Measurements from ENCODE around the gene MICALL2.

The MICALL2 gene

DNA sequence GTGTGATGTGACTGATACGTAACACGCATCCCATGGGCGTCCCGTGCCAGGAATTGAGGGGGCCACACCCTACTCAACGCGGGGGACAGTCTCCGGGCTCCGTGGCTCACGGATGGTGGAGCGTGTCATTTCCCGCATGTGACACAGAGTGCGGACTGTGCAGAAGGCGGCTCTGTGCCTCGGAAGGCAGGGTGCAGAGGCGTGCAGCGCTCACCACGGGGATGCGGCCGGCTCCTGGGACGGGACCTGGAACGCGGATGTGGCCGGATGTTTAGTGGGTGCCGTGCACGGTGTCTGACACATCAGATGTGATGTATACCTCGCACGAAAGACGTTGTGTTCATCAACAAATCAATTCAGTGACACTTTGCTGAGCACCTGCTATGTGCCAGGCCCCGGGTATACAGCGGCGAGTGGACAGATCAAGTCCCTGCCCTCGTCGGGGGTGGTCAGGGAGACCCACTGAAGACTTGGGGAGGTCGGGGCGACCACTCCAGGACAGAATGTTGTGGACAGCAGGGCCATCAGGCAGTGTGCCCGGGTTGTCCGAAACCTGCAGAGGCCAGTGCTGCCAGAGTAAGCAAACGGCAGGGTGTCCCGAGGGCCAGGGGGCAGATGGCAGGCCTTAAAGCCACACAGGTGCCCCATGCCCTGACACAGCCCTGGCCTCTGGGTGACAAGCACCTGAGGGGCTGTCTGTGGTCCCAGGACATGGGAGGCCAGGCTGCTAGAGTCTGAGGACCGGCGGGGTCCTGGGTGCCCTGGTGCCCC lies 38.1 kb downstream of the MICALL2 start:
- peaks cover 54% of the 10 kb centered on the region for H3K27me3 ChIP-seq
- no peaks in the 10 kb centered on the region for H3K36me3 ChIP-seq

DNA sequence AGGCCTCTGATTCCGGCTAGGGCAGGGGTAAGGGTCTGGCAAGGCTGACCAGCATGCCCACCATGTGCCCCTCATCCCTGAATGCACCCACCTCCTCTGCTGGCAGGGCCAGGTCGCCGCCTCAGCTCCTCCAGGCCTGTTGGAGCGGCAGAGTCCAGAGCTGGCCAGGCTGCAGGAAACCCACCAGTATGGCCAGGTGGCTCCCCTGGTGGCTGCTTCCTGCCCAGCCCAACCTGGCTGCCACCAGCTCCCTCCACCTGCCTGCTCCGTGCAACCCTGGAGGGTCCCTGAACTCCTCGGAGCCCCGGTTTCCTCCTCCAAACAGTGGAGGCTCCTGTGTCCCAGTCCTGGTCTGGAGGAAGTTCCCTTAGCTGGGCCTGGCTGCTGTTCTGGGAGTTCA lies 39.6 kb downstream of the MICALL2 start:
- Histone ChIP-seq H3K9me3 (no peaks in the 10 kb centered on the region), H3K4me3 (ENCODE audit: low read depth in 1 of 2, low read length in 1 of 2) (no peak overlapping the region), H3K27ac (no peak overlapping the region), H3K4me1 (ENCODE audit: control insufficient read depth in 1 of 2, insufficient read depth in 1 of 2, low read depth in 1 of 2, low read length in 1 of 2) (no peaks in the 10 kb centered on the region), H3K36me3 (no peaks in the 10 kb centered on the region), H3K27me3 (peaks cover 57% of the 10 kb centered on the region)
- TF ChIP-seq, protein P1, sequence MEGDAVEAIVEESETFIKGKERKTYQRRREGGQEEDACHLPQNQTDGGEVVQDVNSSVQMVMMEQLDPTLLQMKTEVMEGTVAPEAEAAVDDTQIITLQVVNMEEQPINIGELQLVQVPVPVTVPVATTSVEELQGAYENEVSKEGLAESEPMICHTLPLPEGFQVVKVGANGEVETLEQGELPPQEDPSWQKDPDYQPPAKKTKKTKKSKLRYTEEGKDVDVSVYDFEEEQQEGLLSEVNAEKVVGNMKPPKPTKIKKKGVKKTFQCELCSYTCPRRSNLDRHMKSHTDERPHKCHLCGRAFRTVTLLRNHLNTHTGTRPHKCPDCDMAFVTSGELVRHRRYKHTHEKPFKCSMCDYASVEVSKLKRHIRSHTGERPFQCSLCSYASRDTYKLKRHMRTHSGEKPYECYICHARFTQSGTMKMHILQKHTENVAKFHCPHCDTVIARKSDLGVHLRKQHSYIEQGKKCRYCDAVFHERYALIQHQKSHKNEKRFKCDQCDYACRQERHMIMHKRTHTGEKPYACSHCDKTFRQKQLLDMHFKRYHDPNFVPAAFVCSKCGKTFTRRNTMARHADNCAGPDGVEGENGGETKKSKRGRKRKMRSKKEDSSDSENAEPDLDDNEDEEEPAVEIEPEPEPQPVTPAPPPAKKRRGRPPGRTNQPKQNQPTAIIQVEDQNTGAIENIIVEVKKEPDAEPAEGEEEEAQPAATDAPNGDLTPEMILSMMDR (IDR thresholded peaks at IDR 0.05), result no peak

More for the DNA sequence above, 38.1 kb downstream of the MICALL2 start:
- Histone ChIP-seq H3K4me1 (ENCODE audit: control insufficient read depth in 1 of 2, insufficient read depth in 1 of 2, low read depth in 1 of 2, low read length in 1 of 2) (no peaks in the 10 kb centered on the region), H3K4me3 (ENCODE audit: low read depth in 1 of 2, low read length in 1 of 2) (no peak overlapping the region), H3K27ac (no peak overlapping the region), H3K9me3 (no peaks in the 10 kb centered on the region)
- TF ChIP-seq, protein P1 (IDR thresholded peaks at IDR 0.05), result no peak

DNA sequence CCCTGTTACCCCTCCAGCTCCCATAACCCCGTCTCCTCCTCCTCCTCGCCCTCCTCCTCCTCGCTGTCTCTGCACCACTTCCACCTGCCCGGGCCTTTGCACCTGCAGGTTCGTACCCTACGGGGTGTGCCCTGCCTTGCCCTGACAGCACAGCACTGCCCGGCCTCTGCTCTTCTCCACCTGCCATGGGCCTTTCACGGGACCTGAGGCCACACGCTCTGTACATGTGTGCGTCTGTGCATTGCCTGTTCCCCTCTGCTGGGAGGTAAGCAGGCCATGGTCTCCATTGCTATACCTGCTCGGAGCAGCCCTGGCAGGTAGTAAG lies 40.0 kb downstream of the MICALL2 start:
- no peak overlapping the region for H3K27ac ChIP-seq
- TF ChIP-seq, protein P1 (IDR thresholded peaks at IDR 0.05), result no peak
- H3K4me3 ChIP-seq (ENCODE audit: low read depth in 1 of 2, low read length in 1 of 2), result no peak overlapping the region
- no peaks in the 10 kb centered on the region for H3K36me3 ChIP-seq
- no peaks in the 10 kb centered on the region for H3K4me1 ChIP-seq (ENCODE audit: control insufficient read depth in 1 of 2, insufficient read depth in 1 of 2, low read depth in 1 of 2, low read length in 1 of 2)
- peaks cover 55% of the 10 kb centered on the region for H3K27me3 ChIP-seq
- H3K9me3 ChIP-seq, result no peaks in the 10 kb centered on the region

DNA sequence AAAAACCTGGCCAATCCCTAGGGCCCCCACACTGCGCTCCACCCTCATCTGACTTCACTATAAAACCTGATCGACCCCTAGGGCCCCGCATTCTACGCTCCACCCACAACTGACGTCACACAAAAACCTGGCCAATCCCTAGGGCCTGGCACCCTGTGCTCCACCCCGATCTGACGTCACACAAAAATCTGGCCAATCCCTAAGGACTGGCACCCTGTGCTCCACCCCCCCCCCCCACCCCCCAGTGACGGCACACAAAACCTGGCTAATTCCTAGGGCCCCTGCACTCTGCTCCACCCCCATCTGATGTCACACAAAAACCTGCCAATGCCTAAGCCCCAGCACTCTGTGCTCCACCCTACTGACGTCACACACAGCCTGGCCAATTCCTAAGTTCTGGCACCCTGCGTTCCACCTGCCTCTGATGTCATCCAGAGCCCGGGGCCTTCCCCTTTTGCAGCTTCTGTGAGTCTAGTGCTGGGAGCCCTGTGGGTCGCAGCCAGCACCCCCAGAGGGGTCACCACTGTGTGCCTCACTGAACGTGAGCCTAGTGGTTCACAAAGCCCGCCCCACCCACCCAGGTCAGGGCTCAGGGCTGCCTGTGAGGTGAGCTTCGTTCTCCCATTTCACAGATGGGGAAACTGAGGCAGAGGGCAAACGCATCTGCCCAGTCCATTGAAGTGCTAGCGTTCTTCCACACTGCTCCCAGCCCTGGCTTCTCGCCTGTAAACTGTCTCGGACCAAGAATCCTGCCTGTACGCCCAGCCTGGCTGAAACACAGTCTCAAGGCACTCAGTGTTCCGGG lies 40.6 kb downstream of the MICALL2 start:
- TF ChIP-seq, protein P1 (IDR thresholded peaks at IDR 0.05), result no peak
- Histone ChIP-seq H3K36me3 (no peaks in the 10 kb centered on the region), H3K4me1 (ENCODE audit: control insufficient read depth in 1 of 2, insufficient read depth in 1 of 2, low read depth in 1 of 2, low read length in 1 of 2) (no peaks in the 10 kb centered on the region), H3K27ac (no peak overlapping the region), H3K27me3 (peaks cover 49% of the 10 kb centered on the region), H3K4me3 (ENCODE audit: low read depth in 1 of 2, low read length in 1 of 2) (no peak overlapping the region), H3K9me3 (no peaks in the 10 kb centered on the region)

DNA sequence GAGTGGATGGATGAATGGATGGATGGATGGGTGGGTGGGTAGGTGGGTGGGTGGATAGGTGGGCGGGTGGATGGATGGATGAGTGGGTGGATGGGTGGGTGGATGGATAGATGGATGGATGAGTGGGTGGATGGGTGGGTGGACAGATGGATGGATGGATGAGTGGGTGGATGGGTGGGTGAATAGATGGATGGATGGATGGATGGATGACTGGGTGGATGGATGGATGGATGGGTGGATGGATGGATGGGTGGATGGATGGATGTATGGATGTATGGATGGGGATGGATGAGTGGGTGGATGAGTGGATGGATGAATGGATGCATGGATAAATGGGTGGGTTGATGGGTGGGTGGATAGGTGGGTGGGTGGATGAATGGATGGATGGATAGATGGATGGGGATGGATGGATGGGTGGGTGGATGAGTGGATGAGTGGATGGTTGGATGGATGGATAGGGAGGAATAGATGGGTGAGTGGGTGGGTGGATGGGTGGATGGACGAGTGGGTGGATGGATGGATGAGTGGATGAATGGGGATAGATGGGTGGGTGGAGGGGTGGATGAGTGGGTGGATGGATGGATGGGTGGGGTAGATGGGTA lies 43.8 kb downstream of the MICALL2 start:
- TF ChIP-seq, protein P1 (IDR thresholded peaks at IDR 0.05), result no peak
- H3K36me3 ChIP-seq, result no peaks in the 10 kb centered on the region
- H3K9me3 ChIP-seq, result no peaks in the 10 kb centered on the region
- H3K4me1 ChIP-seq (ENCODE audit: control insufficient read depth in 1 of 2, insufficient read depth in 1 of 2, low read depth in 1 of 2, low read length in 1 of 2), result peaks cover 4 to 10% of the 10 kb centered on the region in 2 experiments
- H3K4me3 ChIP-seq (ENCODE audit: low read depth in 1 of 2, low read length in 1 of 2), result no peak overlapping the region
- no peak overlapping the region for H3K27ac ChIP-seq
- peaks cover 44% of the 10 kb centered on the region for H3K27me3 ChIP-seq
